ENCODE data around the gene SHPK. TPM values are rescaled to one million over a fixed set of nuclear protein-coding genes. Genes with fewer than 3 reads are reported as not detected.

SHPK gene
- total RNA-seq, 1 donor from 2014 or later: 35.5 TPM

GRCh38 chr17:3647251-3647650 is 11.2 kb upstream of the SHPK start:
- no peak overlapping the region for H3K27ac Mint-ChIP-seq (ENCODE audit: unreplicated experiment)

DNA sequence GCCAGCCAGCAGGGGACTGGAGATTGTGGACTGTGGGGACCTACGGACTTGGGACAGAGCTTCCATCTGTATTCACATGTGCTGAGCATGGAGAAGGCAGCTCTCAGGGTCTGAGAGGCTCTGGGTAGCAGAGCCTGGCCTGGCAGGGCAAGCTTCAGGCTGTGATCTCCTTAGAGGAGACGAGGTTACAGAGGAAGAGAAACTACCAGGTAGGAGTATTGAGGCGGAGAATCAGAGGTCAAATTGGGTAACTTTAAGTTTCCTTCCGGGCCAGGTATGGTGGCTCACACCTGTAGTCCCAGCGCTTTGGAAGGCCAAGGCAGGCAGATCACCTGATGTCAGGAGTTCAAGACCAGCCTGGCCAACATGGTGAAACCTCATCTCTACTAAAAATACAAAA is 9.3 kb upstream of the SHPK start:
- Mint-ChIP-seq H3K4me1 (ENCODE audit: low read depth, unreplicated experiment) (peaks cover under 1% of the 10 kb centered on the region), H3K4me3 (ENCODE audit: unreplicated experiment) (no peak overlapping the region), H3K36me3 (ENCODE audit: unreplicated experiment) (no peaks in the 10 kb centered on the region), H3K27me3 (ENCODE audit: unreplicated experiment) (no peaks in the 10 kb centered on the region), H3K9me3 (ENCODE audit: unreplicated experiment) (peaks cover 5% of the 10 kb centered on the region), H3K27ac (ENCODE audit: unreplicated experiment) (no peak overlapping the region)
- DNase-seq: no peak
- TF ChIP-seq, protein P1, sequence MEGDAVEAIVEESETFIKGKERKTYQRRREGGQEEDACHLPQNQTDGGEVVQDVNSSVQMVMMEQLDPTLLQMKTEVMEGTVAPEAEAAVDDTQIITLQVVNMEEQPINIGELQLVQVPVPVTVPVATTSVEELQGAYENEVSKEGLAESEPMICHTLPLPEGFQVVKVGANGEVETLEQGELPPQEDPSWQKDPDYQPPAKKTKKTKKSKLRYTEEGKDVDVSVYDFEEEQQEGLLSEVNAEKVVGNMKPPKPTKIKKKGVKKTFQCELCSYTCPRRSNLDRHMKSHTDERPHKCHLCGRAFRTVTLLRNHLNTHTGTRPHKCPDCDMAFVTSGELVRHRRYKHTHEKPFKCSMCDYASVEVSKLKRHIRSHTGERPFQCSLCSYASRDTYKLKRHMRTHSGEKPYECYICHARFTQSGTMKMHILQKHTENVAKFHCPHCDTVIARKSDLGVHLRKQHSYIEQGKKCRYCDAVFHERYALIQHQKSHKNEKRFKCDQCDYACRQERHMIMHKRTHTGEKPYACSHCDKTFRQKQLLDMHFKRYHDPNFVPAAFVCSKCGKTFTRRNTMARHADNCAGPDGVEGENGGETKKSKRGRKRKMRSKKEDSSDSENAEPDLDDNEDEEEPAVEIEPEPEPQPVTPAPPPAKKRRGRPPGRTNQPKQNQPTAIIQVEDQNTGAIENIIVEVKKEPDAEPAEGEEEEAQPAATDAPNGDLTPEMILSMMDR (IDR thresholded peaks at IDR 0.05; ENCODE audit: partially characterized antibody, unreplicated experiment): no peak

More at GRCh38 chr17:3647251-3647650, 11.2 kb upstream of the SHPK start:
- Mint-ChIP-seq H3K27me3 (ENCODE audit: unreplicated experiment) (no peaks in the 10 kb centered on the region), H3K9me3 (ENCODE audit: unreplicated experiment) (peaks cover 5% of the 10 kb centered on the region), H3K36me3 (ENCODE audit: unreplicated experiment) (no peaks in the 10 kb centered on the region), H3K4me3 (ENCODE audit: unreplicated experiment) (no peak overlapping the region), H3K4me1 (ENCODE audit: low read depth, unreplicated experiment) (no peaks in the 10 kb centered on the region)
- no peak for DNase-seq
- TF ChIP-seq, protein P1 (IDR thresholded peaks at IDR 0.05; ENCODE audit: partially characterized antibody, unreplicated experiment): no peak

- no peak overlapping the region for H3K4me3 Mint-ChIP-seq (ENCODE audit: unreplicated experiment)
- H3K27me3 Mint-ChIP-seq (ENCODE audit: unreplicated experiment): no peaks in the 10 kb centered on the region
- no peak overlapping the region for H3K27ac Mint-ChIP-seq (ENCODE audit: unreplicated experiment)
- TF ChIP-seq, protein P1 (IDR thresholded peaks at IDR 0.05; ENCODE audit: partially characterized antibody, unreplicated experiment): no peak
- peaks cover 8% of the 10 kb centered on the region for H3K4me1 Mint-ChIP-seq (ENCODE audit: low read depth, unreplicated experiment)
- H3K36me3 Mint-ChIP-seq (ENCODE audit: unreplicated experiment): no peaks in the 10 kb centered on the region
- peaks cover 10% of the 10 kb centered on the region for H3K9me3 Mint-ChIP-seq (ENCODE audit: unreplicated experiment)
- DNase-seq: no peak
These were observed 7.9 kb upstream of the SHPK start for GRCh38 chr17:3643889-3644349.

GRCh38 chr17:3641717-3642486 is 5.9 kb upstream of the SHPK start:
- TF ChIP-seq, protein P1 (IDR thresholded peaks at IDR 0.05; ENCODE audit: partially characterized antibody, unreplicated experiment): no peak
- Mint-ChIP-seq H3K9me3 (ENCODE audit: unreplicated experiment) (peaks cover 7% of the 10 kb centered on the region), H3K27ac (ENCODE audit: unreplicated experiment) (no peak overlapping the region), H3K36me3 (ENCODE audit: unreplicated experiment) (no peaks in the 10 kb centered on the region), H3K27me3 (ENCODE audit: unreplicated experiment) (peaks cover 5% of the 10 kb centered on the region), H3K4me1 (ENCODE audit: low read depth, unreplicated experiment) (peaks cover 10% of the 10 kb centered on the region), H3K4me3 (ENCODE audit: unreplicated experiment) (no peak overlapping the region)
- DNase-seq: no peak

DNA sequence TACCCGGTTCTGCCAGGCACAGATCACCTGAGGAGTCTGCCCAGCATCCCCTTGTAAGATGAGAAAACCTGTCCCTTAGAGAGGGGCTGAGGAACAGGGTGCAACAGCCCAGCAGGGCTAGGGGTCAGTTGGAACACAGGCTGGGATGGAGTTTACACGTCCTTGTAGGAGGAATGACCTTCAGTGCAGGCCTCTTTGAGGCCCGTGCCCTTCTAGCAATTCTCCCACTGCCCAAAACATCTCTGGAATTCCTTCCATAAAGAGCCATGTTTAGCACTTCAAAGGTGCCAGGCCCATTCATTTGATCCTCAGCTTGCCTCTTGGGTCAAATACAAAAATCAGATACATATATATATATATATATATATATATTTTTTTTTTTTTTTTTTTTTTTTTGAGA is 5.0 kb upstream of the SHPK start:
- H3K4me3 Mint-ChIP-seq (ENCODE audit: unreplicated experiment): no peak overlapping the region
- peaks cover 10% of the 10 kb centered on the region for H3K4me1 Mint-ChIP-seq (ENCODE audit: low read depth, unreplicated experiment)
- H3K9me3 Mint-ChIP-seq (ENCODE audit: unreplicated experiment): peaks cover 7% of the 10 kb centered on the region
- no peak overlapping the region for H3K27ac Mint-ChIP-seq (ENCODE audit: unreplicated experiment)
- DNase-seq: no peak
- H3K27me3 Mint-ChIP-seq (ENCODE audit: unreplicated experiment): peaks cover 5% of the 10 kb centered on the region
- no peaks in the 10 kb centered on the region for H3K36me3 Mint-ChIP-seq (ENCODE audit: unreplicated experiment)
- TF ChIP-seq, protein P1 (IDR thresholded peaks at IDR 0.05; ENCODE audit: partially characterized antibody, unreplicated experiment): no peak

Measured in glutamatergic neuron (in vitro differentiated cells).